ENCODE measurements around the gene ANLN. TPM values are rescaled to one million over a fixed set of nuclear protein-coding genes. Genes with fewer than 3 reads are reported as not detected.
"Not testable (repeated sequence)": the region's sequence is repeated elsewhere in the genome, so short reads cannot be mapped to it uniquely, and the experiment has no call there.

The ANLN gene
- total and polyA plus RNA-seq, 3 experiments from 2014 or later: 0.25 to 31.0 (median 29.1) TPM

GRCh38 chr7:36487756-36488336 lies 98.2 kb downstream of the ANLN start:
- POLR2A ChIA-PET: no interaction called here
- H3K4me1 Mint-ChIP-seq: peaks cover 0 to 4% (median 2%) of the 10 kb centered on the region in 3 donors
- H3K36me3 ChIP-seq (ENCODE audit: insufficient read depth, low read length): no peaks in the 10 kb centered on the region

GRCh38 chr7:36488672-36489071 lies 99.0 kb downstream of the ANLN start:
- CTCF ChIA-PET: interaction anchor here (2.3 to 7.6 kb wide), 4 partner anchors 122 to 711 kb away, joined by 4 to 87 read pairs (median 66); a partner anchor contains a TSS
- H3K4me3 ChIP-seq (ENCODE audit: low read length); H3K36me3 ChIP-seq (ENCODE audit: insufficient read depth, low read length); H3K27ac Mint-ChIP-seq; H3K9me3 Mint-ChIP-seq; H3K27me3 ChIP-seq (ENCODE audit: insufficient read depth, low read length, poor library complexity, severe bottlenecking); H3K9me3 ChIP-seq (ENCODE audit: low read length); H3K4me3 Mint-ChIP-seq; POLR2A ChIA-PET; H3K36me3 Mint-ChIP-seq; H3K4me1 Mint-ChIP-seq; H3K4me1 ChIP-seq (ENCODE audit: insufficient read depth, low read length); DNase-seq; H3K27ac ChIP-seq (ENCODE audit: low read depth, low read length); H3K27me3 Mint-ChIP-seq: not testable (repeated sequence)

More at GRCh38 chr7:36487756-36488336, 98.2 kb downstream of the ANLN start:
- Histone ChIP-seq H3K4me3 (ENCODE audit: low read length) (no peak overlapping the region), H3K4me1 (ENCODE audit: insufficient read depth, low read length) (no peaks in the 10 kb centered on the region), H3K9me3 (ENCODE audit: low read length) (no peaks in the 10 kb centered on the region), H3K27ac (ENCODE audit: low read depth, low read length) (no peak overlapping the region), H3K27me3 (ENCODE audit: insufficient read depth, low read length, poor library complexity, severe bottlenecking) (no peaks in the 10 kb centered on the region)
- Mint-ChIP-seq H3K36me3 (peaks cover 0 to 3% (median 0%) of the 10 kb centered on the region in 3 donors), H3K9me3 (no peaks in the 10 kb centered on the region), H3K27ac (no peak overlapping the region), H3K4me3 (no peak overlapping the region), H3K27me3 (peaks cover 0 to 3% of the 10 kb centered on the region in 2 donors)
- peak in 3 of 5 donors; percentile 16 to 59 (median 53) for DNase-seq
- CTCF ChIA-PET: interaction anchor here (0.6 to 7.6 kb wide), 22 partner anchors 9 to 720 kb away, joined by 3 to 87 read pairs (median 4); a partner anchor contains a TSS

GRCh38 chr7:36490419-36490830 lies 100.8 kb downstream of the ANLN start:
- no peaks in the 10 kb centered on the region for H3K36me3 Mint-ChIP-seq
- H3K4me3 Mint-ChIP-seq: no peak overlapping the region
- no peaks in the 10 kb centered on the region for H3K4me1 ChIP-seq (ENCODE audit: insufficient read depth, low read length)
- no peak overlapping the region for H3K27ac Mint-ChIP-seq
- H3K9me3 ChIP-seq (ENCODE audit: low read length): no peaks in the 10 kb centered on the region
- peaks cover 0 to 4% (median 2%) of the 10 kb centered on the region in 3 donors for H3K4me1 Mint-ChIP-seq
- no peak overlapping the region for H3K4me3 ChIP-seq (ENCODE audit: low read length)
- ChIA-PET POLR2A (no interaction called here), CTCF (interaction anchor here (1.3 to 7.6 kb wide), 4 partner anchors 123 to 709 kb away, joined by 3 to 87 read pairs (median 66); a partner anchor contains a TSS)
- H3K9me3 Mint-ChIP-seq: no peaks in the 10 kb centered on the region
- H3K27ac ChIP-seq (ENCODE audit: low read depth, low read length): no peak overlapping the region
- H3K36me3 ChIP-seq (ENCODE audit: insufficient read depth, low read length): no peaks in the 10 kb centered on the region
- no peaks in the 10 kb centered on the region for H3K27me3 ChIP-seq (ENCODE audit: insufficient read depth, low read length, poor library complexity, severe bottlenecking)
- H3K27me3 Mint-ChIP-seq: peaks cover 0 to 3% of the 10 kb centered on the region in 2 donors
- no peak for DNase-seq

- Mint-ChIP-seq H3K36me3 (no peaks in the 10 kb centered on the region), H3K4me1 (peaks cover 0 to 4% (median 2%) of the 10 kb centered on the region in 3 donors), H3K9me3 (no peaks in the 10 kb centered on the region), H3K27me3 (peaks cover 0 to 6% of the 10 kb centered on the region in 2 donors), H3K27ac (no peak overlapping the region), H3K4me3 (no peak overlapping the region)
- DNase-seq: no peak
- H3K4me3 ChIP-seq (ENCODE audit: low read length): no peak overlapping the region
- H3K27ac ChIP-seq (ENCODE audit: low read depth, low read length): no peak overlapping the region
- H3K27me3 ChIP-seq (ENCODE audit: insufficient read depth, low read length, poor library complexity, severe bottlenecking): no peaks in the 10 kb centered on the region
- no peaks in the 10 kb centered on the region for H3K9me3 ChIP-seq (ENCODE audit: low read length)
- ChIA-PET POLR2A (no interaction called here), CTCF (interaction anchor here (1.7 to 7.6 kb wide), 3 partner anchors 179 to 708 kb away, joined by 6 to 87 read pairs (median 78); no protein-coding TSS in a partner anchor)
- no peaks in the 10 kb centered on the region for H3K36me3 ChIP-seq (ENCODE audit: insufficient read depth, low read length)
- H3K4me1 ChIP-seq (ENCODE audit: insufficient read depth, low read length): no peaks in the 10 kb centered on the region
Measured at GRCh38 chr7:36491317-36491716, 101.7 kb downstream of the ANLN start.

- CTCF ChIA-PET: no interaction called here
- Mint-ChIP-seq H3K27me3 (peaks cover 13 to 14% of the 10 kb centered on the region in 2 donors), H3K9me3 (no peaks in the 10 kb centered on the region), H3K4me3 (no peak overlapping the region), H3K36me3 (no peaks in the 10 kb centered on the region), H3K27ac (peak overlapping the region in 1 of 8 donors; percentile 56), H3K4me1 (peaks cover 0 to 6% (median 0%) of the 10 kb centered on the region in 3 donors)
- Histone ChIP-seq H3K36me3 (ENCODE audit: insufficient read depth, low read length) (no peaks in the 10 kb centered on the region), H3K27ac (ENCODE audit: low read depth, low read length) (no peak overlapping the region), H3K27me3 (ENCODE audit: insufficient read depth, low read length, poor library complexity, severe bottlenecking) (no peaks in the 10 kb centered on the region), H3K4me3 (ENCODE audit: low read length) (no peak overlapping the region), H3K4me1 (ENCODE audit: insufficient read depth, low read length) (no peaks in the 10 kb centered on the region), H3K9me3 (ENCODE audit: low read length) (no peaks in the 10 kb centered on the region)
- POLR2A ChIA-PET: no interaction called here
- no peak for DNase-seq
Measured at GRCh38 chr7:36496576-36496975, 106.9 kb downstream of the ANLN start.

GRCh38 chr7:36497176-36497575 lies 107.5 kb downstream of the ANLN start:
- H3K4me3 Mint-ChIP-seq; H3K4me1 ChIP-seq (ENCODE audit: insufficient read depth, low read length); H3K9me3 Mint-ChIP-seq; H3K27me3 ChIP-seq (ENCODE audit: insufficient read depth, low read length, poor library complexity, severe bottlenecking); H3K36me3 Mint-ChIP-seq; H3K4me3 ChIP-seq (ENCODE audit: low read length); CTCF ChIA-PET; H3K36me3 ChIP-seq (ENCODE audit: insufficient read depth, low read length); H3K27ac ChIP-seq (ENCODE audit: low read depth, low read length); POLR2A ChIA-PET; H3K27ac Mint-ChIP-seq; H3K4me1 Mint-ChIP-seq; DNase-seq; H3K9me3 ChIP-seq (ENCODE audit: low read length): not testable (repeated sequence)
- peaks cover 13 to 14% of the 10 kb centered on the region in 2 donors for H3K27me3 Mint-ChIP-seq

GRCh38 chr7:36497775-36498174 lies 108.1 kb downstream of the ANLN start:
- H3K36me3 Mint-ChIP-seq: no peaks in the 10 kb centered on the region
- ChIA-PET CTCF (interaction anchor here (1.2 kb wide), 1 partner anchor 173 kb away, joined by 5 read pairs; no protein-coding TSS in a partner anchor), POLR2A (no interaction called here)
- Histone ChIP-seq H3K9me3 (ENCODE audit: low read length) (no peaks in the 10 kb centered on the region), H3K27me3 (ENCODE audit: insufficient read depth, low read length, poor library complexity, severe bottlenecking) (no peaks in the 10 kb centered on the region), H3K4me3 (ENCODE audit: low read length) (no peak overlapping the region), H3K4me1 (ENCODE audit: insufficient read depth, low read length) (no peaks in the 10 kb centered on the region), H3K36me3 (ENCODE audit: insufficient read depth, low read length) (no peaks in the 10 kb centered on the region), H3K27ac (ENCODE audit: low read depth, low read length) (no peak overlapping the region)
- no peaks in the 10 kb centered on the region for H3K9me3 Mint-ChIP-seq
- no peak for DNase-seq
- H3K4me1 Mint-ChIP-seq: peaks cover 0 to 6% (median 0%) of the 10 kb centered on the region in 3 donors
- H3K27ac Mint-ChIP-seq: no peak overlapping the region
- peaks cover 13 to 14% of the 10 kb centered on the region in 2 donors for H3K27me3 Mint-ChIP-seq
- H3K4me3 Mint-ChIP-seq: peak overlapping the region in 1 of 7 donors; percentile 6
